SK-N-SH treated with all-trans-retinoic acid at 6 μM for 48 hours (cell line): ENCODE results near the gene CWC27.

ENCODE experiments used
- TF ChIP-seq, protein P1 (sequence below): fragments of 250-450 bp; sonication (Bioruptor Pico); IDR thresholded peaks from 2 replicates; pipeline ENCODE4 v1.8.0; 2020; ENCODE audit warnings: mild to moderate bottlenecking, moderate library complexity, borderline replicate concordance
- TF ChIP-seq, protein P2 (sequence below): fragments of 250-450 bp; sonication (Bioruptor Pico); IDR thresholded peaks from 2 replicates; pipeline ENCODE4 v1.5.0; 2020; ENCODE audit warnings: mild to moderate bottlenecking, moderate library complexity

DNA sequence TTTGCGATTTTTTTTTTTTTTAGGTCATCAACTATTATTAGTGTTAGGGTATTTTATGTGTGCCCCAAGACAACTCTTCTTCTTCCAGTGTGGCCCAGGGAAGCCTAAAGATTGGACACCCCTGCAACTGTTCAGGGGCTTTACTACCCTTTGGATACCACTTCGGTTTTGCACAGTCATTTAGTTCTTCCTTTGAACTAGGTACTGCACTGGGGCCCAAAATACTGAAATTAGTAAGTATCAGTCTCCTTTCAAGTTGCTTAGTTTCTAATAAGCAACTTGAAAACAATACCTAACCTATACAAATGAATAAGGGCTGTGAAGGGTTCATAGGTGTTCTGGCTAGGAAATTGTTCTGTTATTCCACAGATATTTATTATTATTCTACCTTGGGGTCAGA lies 45.3 kb downstream of the CWC27 start:
- TF ChIP-seq, protein P1, sequence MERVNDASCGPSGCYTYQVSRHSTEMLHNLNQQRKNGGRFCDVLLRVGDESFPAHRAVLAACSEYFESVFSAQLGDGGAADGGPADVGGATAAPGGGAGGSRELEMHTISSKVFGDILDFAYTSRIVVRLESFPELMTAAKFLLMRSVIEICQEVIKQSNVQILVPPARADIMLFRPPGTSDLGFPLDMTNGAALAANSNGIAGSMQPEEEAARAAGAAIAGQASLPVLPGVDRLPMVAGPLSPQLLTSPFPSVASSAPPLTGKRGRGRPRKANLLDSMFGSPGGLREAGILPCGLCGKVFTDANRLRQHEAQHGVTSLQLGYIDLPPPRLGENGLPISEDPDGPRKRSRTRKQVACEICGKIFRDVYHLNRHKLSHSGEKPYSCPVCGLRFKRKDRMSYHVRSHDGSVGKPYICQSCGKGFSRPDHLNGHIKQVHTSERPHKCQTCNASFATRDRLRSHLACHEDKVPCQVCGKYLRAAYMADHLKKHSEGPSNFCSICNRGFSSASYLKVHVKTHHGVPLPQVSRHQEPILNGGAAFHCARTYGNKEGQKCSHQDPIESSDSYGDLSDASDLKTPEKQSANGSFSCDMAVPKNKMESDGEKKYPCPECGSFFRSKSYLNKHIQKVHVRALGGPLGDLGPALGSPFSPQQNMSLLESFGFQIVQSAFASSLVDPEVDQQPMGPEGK = no peak
- TF ChIP-seq, protein P2, sequence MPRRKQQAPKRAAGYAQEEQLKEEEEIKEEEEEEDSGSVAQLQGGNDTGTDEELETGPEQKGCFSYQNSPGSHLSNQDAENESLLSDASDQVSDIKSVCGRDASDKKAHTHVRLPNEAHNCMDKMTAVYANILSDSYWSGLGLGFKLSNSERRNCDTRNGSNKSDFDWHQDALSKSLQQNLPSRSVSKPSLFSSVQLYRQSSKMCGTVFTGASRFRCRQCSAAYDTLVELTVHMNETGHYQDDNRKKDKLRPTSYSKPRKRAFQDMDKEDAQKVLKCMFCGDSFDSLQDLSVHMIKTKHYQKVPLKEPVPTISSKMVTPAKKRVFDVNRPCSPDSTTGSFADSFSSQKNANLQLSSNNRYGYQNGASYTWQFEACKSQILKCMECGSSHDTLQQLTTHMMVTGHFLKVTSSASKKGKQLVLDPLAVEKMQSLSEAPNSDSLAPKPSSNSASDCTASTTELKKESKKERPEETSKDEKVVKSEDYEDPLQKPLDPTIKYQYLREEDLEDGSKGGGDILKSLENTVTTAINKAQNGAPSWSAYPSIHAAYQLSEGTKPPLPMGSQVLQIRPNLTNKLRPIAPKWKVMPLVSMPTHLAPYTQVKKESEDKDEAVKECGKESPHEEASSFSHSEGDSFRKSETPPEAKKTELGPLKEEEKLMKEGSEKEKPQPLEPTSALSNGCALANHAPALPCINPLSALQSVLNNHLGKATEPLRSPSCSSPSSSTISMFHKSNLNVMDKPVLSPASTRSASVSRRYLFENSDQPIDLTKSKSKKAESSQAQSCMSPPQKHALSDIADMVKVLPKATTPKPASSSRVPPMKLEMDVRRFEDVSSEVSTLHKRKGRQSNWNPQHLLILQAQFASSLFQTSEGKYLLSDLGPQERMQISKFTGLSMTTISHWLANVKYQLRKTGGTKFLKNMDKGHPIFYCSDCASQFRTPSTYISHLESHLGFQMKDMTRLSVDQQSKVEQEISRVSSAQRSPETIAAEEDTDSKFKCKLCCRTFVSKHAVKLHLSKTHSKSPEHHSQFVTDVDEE (CRISPR knock-in tag) = no peak
